B cell (primary cell): ENCODE measurements around the gene CWC27. TPM values are rescaled to one million over a fixed set of nuclear protein-coding genes. Genes with fewer than 3 reads are reported as not detected.

Source experiments
- polyA plus RNA-seq: library from polyadenylated mRNA; depleted of rRNA; stranded (reverse); fragments of >200 nt; gene quantifications from 2 replicates; pipeline ENCODE4 v1.2.3, GENCODE V29; 2012
- total RNA-seq, 2 donors: library from RNA; stranded (reverse); fragments of 120-200 nt in 1 of 2; gene quantifications; 1 replicate in 1 of 2; 2 replicates in 1 of 2; pipeline versions ENCODE4 v1.2.3 to v1.2.4, GENCODE V29; 2013 to 2022

Gene CWC27
- total and polyA plus RNA-seq, 2 donors (not counting 1 experiment from before 2014, with no cell fraction given) = 6.6 to 30.5 TPM

Other genes starting within 250 kb of the CWC27 start
- gene SHISAL2B, start 78.4 kb upstream of the CWC27 start, total RNA-seq = not detected in 2 replicates
- not detected in 2 replicates for gene SHISAL2B, start 78.4 kb upstream of the CWC27 start, polyA plus RNA-seq
- 21.0 and 25.5 TPM in 2 replicates for gene SREK1IP1, start 239 bp upstream of the CWC27 start, total RNA-seq
- 4.4 and 5.7 TPM in 2 replicates for gene SREK1IP1, start 239 bp upstream of the CWC27 start, polyA plus RNA-seq